GM12878 (cell line): ENCODE data around the gene PRR16. TPM values are rescaled to one million over a fixed set of nuclear protein-coding genes. Genes with fewer than 3 reads are reported as not detected.

ENCODE experiments used
- ATAC-seq: fragments of 200-7000 bp; cut with Tn5 transposase; 3 replicates; pipeline ENCODE4 v1.9.1; 2020; ENCODE audit warnings: mild to moderate bottlenecking, moderate library complexity
- BruUV-seq: library from RNA; stranded (reverse); fragments of 400-500 nt; replicated peaks from 2 replicates; lab custom pipeline; 2021; lab: Mats Ljungman, UMichigan
- CTCF ChIA-PET: fragments of 300-600 bp; sonication (Branson Sonifier 250); formaldehyde crosslinking; extraction: SDS; loops from one replicate; lab custom pipeline; 2021; ENCODE audit warnings: inconsistent platforms; lab: Yijun Ruan, JAX
- POLR2A ChIA-PET: fragments of 350-600 bp; formaldehyde crosslinking; extraction: SDS; loops from one replicate; lab custom pipeline; 2021; ENCODE audit warnings: inconsistent platforms; lab: Charles Lee
- RAD21 ChIA-PET: fragments of 300-600 bp; sonication (Branson Sonifier 250); formaldehyde crosslinking; loops from one replicate; lab custom pipeline; 2023; ENCODE audit warnings: antibody characterized with exemption; ENCODE audit not compliant: unreplicated experiment; lab: Charles Lee
- SMC1A ChIA-PET: fragments of 300-600 bp; sonication (Branson Sonifier 250); formaldehyde crosslinking; loops from one replicate; lab custom pipeline; 2023; ENCODE audit not compliant: unreplicated experiment, uncharacterized antibody; lab: Charles Lee
- DNase-seq: peaks from one replicate; pipeline ENCODE4 v3.0.0-alpha.2; 2011; ENCODE audit warnings: low read depth, low spot score
- FAIRE-seq: peaks from 3 replicates; lab custom pipeline; 2011; peaks lifted over from hg19 to GRCh38; lab: Jason Lieb, UNC
- H2AFZ ChIP-seq: 2 replicates; pipeline ENCODE4 v1.6.0; 2011; ENCODE audit warnings: low read depth, low read length, control low read depth; ENCODE audit not compliant: control insufficient read depth
- H3K27ac ChIP-seq: 2 replicates; pipeline ENCODE4 v1.5.1; 2011; ENCODE audit warnings: control low read depth; ENCODE audit not compliant: control insufficient read depth, insufficient read depth
- H3K27me3 ChIP-seq, 2 experiments: replicated peaks in 1 of 2; 2 replicates each; pipeline versions ENCODE4 v1.6.0 to v1.6.1; 2011; ENCODE audit warnings: low read length in 1 of 2; ENCODE audit not compliant: control insufficient read depth in 2 of 2, insufficient read depth in 2 of 2
- H3K36me3 ChIP-seq, 2 experiments: 2 replicates each; pipeline ENCODE4 v1.5.1; 2011; ENCODE audit warnings: low read length in 1 of 2; ENCODE audit not compliant: control insufficient read depth in 2 of 2, insufficient read depth in 2 of 2
- H3K4me1 ChIP-seq: 2 replicates; pipeline ENCODE4 v1.6.1; 2011; ENCODE audit warnings: mild to moderate bottlenecking, low read length, moderate library complexity, mixed read lengths; ENCODE audit not compliant: control insufficient read depth, insufficient read depth
- H3K4me2 ChIP-seq: 2 replicates; pipeline ENCODE4 v1.6.0; 2011; ENCODE audit warnings: control low read depth; ENCODE audit not compliant: control insufficient read depth, insufficient read depth
- H3K4me3 ChIP-seq: fragments of 200-600 bp; sonication (generic); 2 replicates; pipeline ENCODE4 v1.5.1; 2016
- H3K79me2 ChIP-seq: 2 replicates; pipeline ENCODE4 v1.6.0; 2011; ENCODE audit warnings: low read length; ENCODE audit not compliant: control insufficient read depth, insufficient read depth
- H3K9ac ChIP-seq: 2 replicates; pipeline ENCODE4 v1.8.0; 2011; ENCODE audit warnings: low read length, control low read depth, mixed read lengths; ENCODE audit not compliant: control insufficient read depth, insufficient read depth
- H3K9me3 ChIP-seq: replicated peaks from 3 replicates; pipeline ENCODE4 v1.5.1; 2011; ENCODE audit warnings: mild to moderate bottlenecking, low read length; ENCODE audit not compliant: control insufficient read depth, insufficient read depth
- H4K20me1 ChIP-seq: 2 replicates; pipeline ENCODE4 v1.6.0; 2011; ENCODE audit not compliant: control insufficient read depth, insufficient read depth
- ASH2L ChIP-seq: fragments of 300-600, 200-600 bp; sonication (generic); IDR thresholded peaks from 2 replicates; pipeline ENCODE4 v1.6.1; 2017; ENCODE audit warnings: low read depth, mild to moderate bottlenecking, borderline replicate concordance
- BMI1 ChIP-seq: fragments of 450-650 bp; IDR thresholded peaks from 2 replicates; pipeline ENCODE4 v1.6.1; 2016; ENCODE audit warnings: mild to moderate bottlenecking, moderate library complexity, borderline replicate concordance
- CBFB ChIP-seq: IDR thresholded peaks from 2 replicates; pipeline ENCODE4 v1.6.1; 2016; ENCODE audit warnings: antibody characterized with exemption, low read depth
- CEBPZ ChIP-seq: fragments of 150-350 bp; IDR thresholded peaks from 2 replicates; pipeline ENCODE4 v1.6.1; 2016; ENCODE audit warnings: low read depth, low read length
- CHD2 ChIP-seq: IDR thresholded peaks from 2 replicates; pipeline ENCODE4 v1.6.1; 2011; ENCODE audit warnings: low read depth, low read length, improper control_type of control experiment, borderline replicate concordance
- DPF2 ChIP-seq: fragments of 450-650 bp; IDR thresholded peaks from 2 replicates; pipeline ENCODE4 v1.6.1; 2017; ENCODE audit warnings: mild to moderate bottlenecking
- KDM1A ChIP-seq: fragments of 200-600 bp; sonication (generic); IDR thresholded peaks from 2 replicates; pipeline ENCODE4 v1.6.1; 2016; ENCODE audit warnings: borderline replicate concordance
- MTA2 ChIP-seq: fragments of 450-650 bp; IDR thresholded peaks from 2 replicates; pipeline ENCODE4 v1.6.1; 2016; ENCODE audit warnings: low read depth, mild to moderate bottlenecking, moderate library complexity
- MXI1 ChIP-seq: fragments of 150-350 bp; IDR thresholded peaks from 2 replicates; pipeline ENCODE4 v1.6.1; 2011; ENCODE audit warnings: low read depth, mild to moderate bottlenecking, inconsistent platforms, low read length, improper control_type of control experiment
- NFXL1 ChIP-seq: fragments of 450-650 bp; IDR thresholded peaks from 2 replicates; pipeline ENCODE4 v1.6.1; 2017; ENCODE audit warnings: antibody characterized with exemption, mild to moderate bottlenecking, borderline replicate concordance
- NR2C2 ChIP-seq: IDR thresholded peaks from 2 replicates; pipeline ENCODE4 v1.6.1; 2011; ENCODE audit warnings: borderline replicate concordance, low read depth; ENCODE audit not compliant: control insufficient read depth, insufficient read length
- NR2F1 ChIP-seq: fragments of 450-650 bp; conservative IDR thresholded peaks from 2 replicates; pipeline ENCODE4 v1.6.1; 2017; ENCODE audit warnings: mild to moderate bottlenecking
- POLR2AphosphoS5 ChIP-seq: IDR thresholded peaks from 2 replicates; pipeline ENCODE4 v1.6.1; 2011; ENCODE audit warnings: mild to moderate bottlenecking, low read length, inconsistent platforms
- POU2F2 ChIP-seq: IDR thresholded peaks from 3 replicates; pipeline ENCODE4 v1.6.1; 2011; ENCODE audit warnings: low read depth, mild to moderate bottlenecking, low read length, borderline replicate concordance
- RAD21 ChIP-seq: IDR thresholded peaks from 2 replicates; pipeline ENCODE4 v1.6.1; 2011; ENCODE audit warnings: mild to moderate bottlenecking, low read depth, low read length, moderate library complexity; ENCODE audit not compliant: insufficient read depth
- RCOR1 ChIP-seq: conservative IDR thresholded peaks from 2 replicates; pipeline ENCODE4 v1.6.1; 2012; ENCODE audit warnings: low read depth, low read length, improper control_type of control experiment
- RELA ChIP-seq: fragments of 450-650 bp; IDR thresholded peaks from 2 replicates; pipeline ENCODE4 v1.8.0; 2014; ENCODE audit warnings: borderline replicate concordance; ENCODE audit not compliant: partially characterized antibody
- SPI1 ChIP-seq: IDR thresholded peaks from 2 replicates; pipeline ENCODE4 v1.6.1; 2011; ENCODE audit warnings: low read depth, mild to moderate bottlenecking, low read length, moderate library complexity, borderline replicate concordance; ENCODE audit not compliant: insufficient read depth
- ZNF622 ChIP-seq: fragments of 450-650 bp; IDR thresholded peaks from 2 replicates; pipeline ENCODE4 v1.6.1; 2017; ENCODE audit warnings: mild to moderate bottlenecking, inconsistent platforms
- WGBS: methylation state at CpG from one replicate; pipeline ENCODE4 v1.1.6; 2016; ENCODE audit warnings: low lambda C conversion rate; ENCODE audit not compliant: insufficient replicate concordance, insufficient coverage; ENCODE audit errors: missing lambda C conversion rate; 5-methylcytosine and 5-hydroxymethylcytosine counted together
- in situ Hi-C: fragments of 300-500 bp; cut with MboI; formaldehyde crosslinking; loops from 9 replicates; pipeline ENCODE4 v1.14.3; 2018; ENCODE audit warnings: mixed read lengths
- intact Hi-C: fragments of 100-400 bp; cut with micrococcal nuclease; formaldehyde crosslinking; loops from one replicate; pipeline ENCODE4 v1.14.2; 2022; ENCODE audit not compliant: unreplicated experiment
- polyA plus RNA-seq, 11 experiments: library from polyadenylated mRNA; depleted of rRNA in 4 of 11; unstranded in 6 of 11; stranded (reverse) in 5 of 11; fragments of >200 nt; fragmentation: Nextera tagmentation in 4 of 11; fragmentation: Illumina TruSeq in 1 of 11; extraction: Ambion mirVana in 4 of 11; extraction: Trizol in 1 of 11; gene quantifications; 1 replicate in 1 of 11; 2 replicates in 10 of 11; pipeline versions ENCODE4 v1.2.1 to v1.2.3, GENCODE V29; 2011 to 2016; ENCODE audit warnings: inconsistent platforms in 2 of 11, missing spikeins in 2 of 11, low read depth in 1 of 11
- total RNA-seq, 4 experiments: library from RNA; depleted of rRNA in 3 of 4; stranded (reverse); fragments of >200 nt in 3 of 4; fragmentation: Illumina TruSeq in 1 of 4; extraction: Trizol in 1 of 4; gene quantifications; 2 replicates each; pipeline versions ENCODE4 v1.2.1 to v1.2.3, GENCODE V29; 2013 to 2021
- TF ChIP-seq, protein P1 (sequence below): fragments of 450-650 bp; IDR thresholded peaks from 2 replicates; pipeline ENCODE4 v1.6.1; 2017; ENCODE audit warnings: borderline replicate concordance

The PRR16 gene
- total and polyA plus RNA-seq, 10 of the 15 experiments (the other 5 are each of a cell fraction or from before 2014, with no cell fraction given): not detected

GRCh38 chr5:120600639-120601038, 136.5 kb downstream of the PRR16 start (continued):
- TF ChIP-seq KDM1A (no peak), MTA2 (no peak), ASH2L (no peak), RCOR1 (no peak), POU2F2 (no peak), DPF2 (no peak), NR2C2 (no peak), CEBPZ (no peak)
- TF ChIP-seq, protein P1, sequence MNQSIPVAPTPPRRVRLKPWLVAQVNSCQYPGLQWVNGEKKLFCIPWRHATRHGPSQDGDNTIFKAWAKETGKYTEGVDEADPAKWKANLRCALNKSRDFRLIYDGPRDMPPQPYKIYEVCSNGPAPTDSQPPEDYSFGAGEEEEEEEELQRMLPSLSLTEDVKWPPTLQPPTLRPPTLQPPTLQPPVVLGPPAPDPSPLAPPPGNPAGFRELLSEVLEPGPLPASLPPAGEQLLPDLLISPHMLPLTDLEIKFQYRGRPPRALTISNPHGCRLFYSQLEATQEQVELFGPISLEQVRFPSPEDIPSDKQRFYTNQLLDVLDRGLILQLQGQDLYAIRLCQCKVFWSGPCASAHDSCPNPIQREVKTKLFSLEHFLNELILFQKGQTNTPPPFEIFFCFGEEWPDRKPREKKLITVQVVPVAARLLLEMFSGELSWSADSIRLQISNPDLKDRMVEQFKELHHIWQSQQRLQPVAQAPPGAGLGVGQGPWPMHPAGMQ: no peak

- H3K9me3 ChIP-seq: no peaks in the 10 kb centered on the region
- H4K20me1 ChIP-seq: no peaks in the 10 kb centered on the region
- ChIA-PET POLR2A (no interaction called here), CTCF (no interaction called here), RAD21 (no interaction called here), SMC1A (no interaction called here)
- H3K4me2 ChIP-seq: no peak overlapping the region
- 43% methylated on average over 1 of the region's 1 CpG for WGBS
- in situ Hi-C loops (no loop called here), intact Hi-C loops (no loop called here)
- no peaks in the 10 kb centered on the region for H3K27me3 ChIP-seq
- no peak overlapping the region for H3K27ac ChIP-seq
- no peaks in the 10 kb centered on the region for H3K79me2 ChIP-seq
- no TSS peak for BruUV-seq
- no peak overlapping the region for H3K9ac ChIP-seq
- ATAC-seq (no peak), FAIRE-seq (no peak), DNase-seq (no peak)
- no peak overlapping the region for H2AFZ ChIP-seq
- no peaks in the 10 kb centered on the region for H3K4me1 ChIP-seq
- no peak overlapping the region for H3K4me3 ChIP-seq
- no peaks in the 10 kb centered on the region for H3K36me3 ChIP-seq
- TF ChIP-seq NR2F1 (no peak), BMI1 (no peak), RELA (no peak), NFXL1 (no peak), CBFB (no peak), MXI1 (no peak), SPI1 (no peak), CHD2 (no peak), POLR2AphosphoS5 (no peak), RAD21 (no peak), ZNF622 (no peak)
- TF ChIP-seq, protein P1: no peak
Observed at GRCh38 chr5:120602033-120602432, 137.9 kb downstream of the PRR16 start.
